GM23248 (cell line): ENCODE results near the gene ACTC1. TPM values are rescaled to one million over a fixed set of nuclear protein-coding genes. Genes with fewer than 3 reads are reported as not detected.
A peak's percentile ranks its signal among the peaks of the same experiment; 100 is the strongest.
"Not testable (repeated sequence)": the region's sequence is repeated elsewhere in the genome, so short reads cannot be mapped to it uniquely, and the experiment has no call there.

Experiments
- DNase-seq: peaks from one replicate; pipeline ENCODE4 v3.0.0-alpha.2; 2015
- H2AFZ ChIP-seq: fragments of 200-600 bp; sonication (generic); 2 replicates; pipeline ENCODE4 v1.6.1; 2016; ENCODE audit warnings: antibody characterized with exemption
- H3F3A ChIP-seq: fragments of 200-600 bp; sonication (generic); 2 replicates; pipeline ENCODE4 v1.6.1; 2016; ENCODE audit warnings: mild to moderate bottlenecking, antibody characterized with exemption, mixed run types; ENCODE audit not compliant: insufficient read depth
- H3K27ac ChIP-seq: fragments of 200-600 bp; sonication (generic); 2 replicates; pipeline ENCODE4 v1.5.1; 2016; ENCODE audit warnings: mild to moderate bottlenecking
- H3K27me3 ChIP-seq: fragments of 200-600 bp; sonication (generic); replicated peaks from 2 replicates; pipeline ENCODE4 v1.6.1; 2016; ENCODE audit warnings: mild to moderate bottlenecking; ENCODE audit not compliant: insufficient read depth
- H3K36me3 ChIP-seq: fragments of 200-600 bp; sonication (generic); 2 replicates; pipeline ENCODE4 v1.6.1; 2016; ENCODE audit warnings: low read depth, mild to moderate bottlenecking
- H3K4me1 ChIP-seq: fragments of 200-600 bp; sonication (generic); 2 replicates; pipeline ENCODE4 v1.6.1; 2016; ENCODE audit warnings: mild to moderate bottlenecking; ENCODE audit not compliant: insufficient read depth
- H3K4me2 ChIP-seq: fragments of 200-600 bp; sonication (generic); one replicate; pipeline ENCODE4 v1.6.1; 2016; ENCODE audit warnings: mild to moderate bottlenecking; ENCODE audit not compliant: unreplicated experiment
- H3K4me3 ChIP-seq: fragments of 200-600 bp; sonication (generic); 2 replicates; pipeline ENCODE4 v1.5.1; 2016; ENCODE audit warnings: mild to moderate bottlenecking
- H3K79me2 ChIP-seq: fragments of 200-600 bp; sonication (generic); 2 replicates; pipeline ENCODE4 v1.6.1; 2016; ENCODE audit warnings: mild to moderate bottlenecking; ENCODE audit not compliant: insufficient read depth
- H3K9ac ChIP-seq: fragments of 200-600 bp; sonication (generic); 2 replicates; pipeline ENCODE4 v1.6.1; 2016; ENCODE audit warnings: mild to moderate bottlenecking
- H3K9me2 ChIP-seq: fragments of 200-600 bp; sonication (generic); 2 replicates; pipeline ENCODE4 v1.6.1; 2016; ENCODE audit warnings: mixed run types, mild to moderate bottlenecking, moderate library complexity; ENCODE audit not compliant: insufficient read depth
- H3K9me3 ChIP-seq: fragments of 200-600 bp; sonication (generic); one replicate; pipeline ENCODE4 v1.6.1; 2017; ENCODE audit warnings: low read depth
- H4K20me1 ChIP-seq: fragments of 200-600 bp; sonication (generic); 2 replicates; pipeline ENCODE4 v1.6.0; 2016; ENCODE audit not compliant: insufficient read depth
- EZH2 ChIP-seq: fragments of 200-600 bp; sonication (generic); IDR thresholded peaks from 2 replicates; pipeline ENCODE4 v1.6.1; 2018; ENCODE audit warnings: antibody characterized with exemption, mild to moderate bottlenecking; ENCODE audit not compliant: insufficient read depth, poor library complexity, severe bottlenecking
- EZH2phosphoT487 ChIP-seq: fragments of 200-600 bp; sonication (generic); IDR thresholded peaks from 2 replicates; pipeline ENCODE4 v1.6.1; 2018; ENCODE audit warnings: antibody characterized with exemption, moderate library complexity, mild to moderate bottlenecking, low read depth; ENCODE audit not compliant: insufficient read depth
- WGBS, 2 experiments: methylation state at CpG; one replicate each; pipeline ENCODE4 v1.1.6; 2015 to 2017; ENCODE audit warnings: low lambda C conversion rate in 2 of 2, low coverage in 1 of 2; ENCODE audit errors: missing lambda C conversion rate in 2 of 2; 5-methylcytosine and 5-hydroxymethylcytosine counted together
- in situ Hi-C: fragments of 300-500 bp; cut with MboI; formaldehyde crosslinking; loops from 2 replicates; pipeline ENCODE4 v1.15.0; 2020
- polyA plus RNA-seq: library from polyadenylated mRNA; unstranded; fragments of >200 nt; fragmentation: Nextera tagmentation; extraction: Ambion mirVana; gene quantifications from 2 replicates; pipeline ENCODE4 v1.2.1, GENCODE V29; 2016
- total RNA-seq: library from RNA; depleted of rRNA; stranded (reverse); fragments of >200 nt; shearing (Covaris generic); gene quantifications from 2 replicates; pipeline ENCODE4 v1.2.3, GENCODE V29; 2014

ACTC1 gene
- total and polyA plus RNA-seq, 2 experiments from 2014 or later, result 7.6 to 29.9 TPM

DNA sequence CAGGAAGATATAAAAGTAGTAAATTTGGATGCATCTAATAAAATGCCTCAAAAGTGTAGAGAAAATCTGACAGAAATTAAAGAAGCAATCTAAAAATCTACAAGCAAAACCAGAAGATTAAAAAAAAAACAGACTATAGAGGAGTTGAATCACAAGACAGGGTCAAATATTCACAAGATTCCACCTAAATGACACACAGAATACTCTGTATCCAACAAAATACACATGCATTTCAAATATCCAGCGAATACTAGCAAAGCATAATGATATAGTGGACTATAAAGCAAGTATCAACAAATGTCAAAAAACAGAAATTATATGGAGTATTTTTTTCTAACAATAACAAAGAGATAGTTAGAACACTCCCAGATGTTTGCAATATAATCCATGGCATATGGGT, 20.5 kb upstream of the ACTC1 start:
- peak; percentile 63 for DNase-seq
- Histone ChIP-seq H3K9me2 (no peaks in the 10 kb centered on the region), H3K27me3 (no peaks in the 10 kb centered on the region), H3K79me2 (no peaks in the 10 kb centered on the region), H3K27ac (peak overlapping the region; percentile 54), H3K9me3 (no peaks in the 10 kb centered on the region), H2AFZ (no peak overlapping the region), H3K36me3 (no peaks in the 10 kb centered on the region), H3K4me3 (no peak overlapping the region), H3F3A (peaks cover 53% of the 10 kb centered on the region), H3K4me1 (peaks cover 66% of the 10 kb centered on the region), H4K20me1 (no peaks in the 10 kb centered on the region), H3K9ac (peak overlapping the region; percentile 41), H3K4me2 (peak overlapping the region; percentile 44)
- TF ChIP-seq EZH2phosphoT487 (no peak), EZH2 (no peak)
- 33 to 54% methylated on average over 1 of the region's 1 CpG for WGBS, 2 experiments
- in situ Hi-C loops, result no loop called here

DNA sequence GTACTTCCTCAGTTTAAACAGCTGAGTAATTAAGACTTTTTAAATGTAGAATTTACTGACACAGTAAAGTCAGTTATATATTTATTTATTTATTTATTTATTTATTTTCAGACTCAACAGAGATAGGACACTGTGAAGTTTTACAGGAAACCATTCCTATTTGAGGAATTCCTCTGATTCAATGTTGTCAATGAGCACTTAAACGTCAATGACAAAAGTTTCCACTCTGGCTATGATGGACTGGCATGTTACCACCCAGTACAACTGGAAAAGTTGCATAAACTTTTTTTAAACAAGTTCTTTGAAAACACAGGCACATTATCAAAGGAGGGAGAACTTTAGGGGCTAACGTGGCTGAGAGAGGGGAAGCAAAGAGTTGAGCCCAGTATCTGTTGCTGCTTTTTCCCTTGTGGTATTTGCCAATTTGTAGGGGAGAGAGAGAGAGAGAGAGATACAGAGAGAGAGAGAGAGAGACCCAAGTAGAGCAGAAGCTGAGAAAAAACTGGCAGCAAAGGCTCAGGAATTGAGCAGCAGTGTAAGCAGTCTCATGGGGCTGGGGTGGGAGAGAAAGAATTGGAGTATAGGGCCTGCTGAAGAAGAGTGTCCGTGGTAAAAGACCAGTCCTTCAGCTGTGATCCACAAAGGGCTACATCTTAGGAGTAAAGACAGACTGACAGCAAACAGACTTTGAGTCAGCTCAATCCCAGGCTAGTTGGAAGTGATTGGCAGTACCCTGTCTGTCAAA, 18.3 kb upstream of the ACTC1 start:
- WGBS, 2 experiments, result 65 to 73% methylated on average over 3 of the region's 3 CpGs
- Histone ChIP-seq H4K20me1 (no peaks in the 10 kb centered on the region), H3K4me1 (peaks cover 72% of the 10 kb centered on the region), H3K36me3 (no peaks in the 10 kb centered on the region), H3K27ac (peak overlapping the region; percentile 96), H3K27me3 (no peaks in the 10 kb centered on the region), H2AFZ (no peak overlapping the region), H3K9me2 (no peaks in the 10 kb centered on the region), H3K9me3 (no peaks in the 10 kb centered on the region), H3K4me3 (no peak overlapping the region), H3F3A (peaks cover 59% of the 10 kb centered on the region), H3K79me2 (no peaks in the 10 kb centered on the region), H3K4me2 (no peak overlapping the region), H3K9ac (peak overlapping the region; percentile 68; the same call in 1 of the 2 replicates)
- no peak for DNase-seq
- no peak for TF ChIP-seq EZH2
- TF ChIP-seq EZH2phosphoT487, result no peak
- in situ Hi-C loops, result no loop called here

DNA sequence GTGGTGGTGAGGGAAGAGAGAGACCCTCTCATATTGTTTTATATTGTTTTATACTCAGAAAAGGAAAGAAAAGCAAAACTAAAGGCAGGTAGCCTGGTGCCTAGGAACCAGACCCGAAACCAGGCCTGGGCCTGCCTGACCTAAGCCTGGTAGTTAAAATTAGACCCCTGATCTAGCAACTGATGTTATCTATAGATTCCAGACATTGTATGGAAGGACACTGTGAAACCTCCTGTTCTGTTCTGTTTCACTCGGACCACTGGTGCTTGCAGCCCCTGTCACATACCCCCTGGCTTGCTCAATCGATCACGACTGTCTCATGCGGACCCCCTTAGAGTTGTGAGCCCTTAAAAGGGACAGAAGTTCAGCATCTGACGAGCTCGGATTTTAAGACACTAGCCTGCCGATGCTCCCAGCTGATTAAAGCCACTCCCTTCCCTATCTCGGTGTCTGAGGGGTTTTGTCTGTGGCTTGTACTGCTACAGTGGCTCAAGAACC, 17.6 kb upstream of the ACTC1 start:
- H4K20me1 ChIP-seq, H3K27me3 ChIP-seq, DNase-seq, H3K79me2 ChIP-seq, H3K9me3 ChIP-seq, in situ Hi-C loops, H3K36me3 ChIP-seq, H3K9me2 ChIP-seq, H3K4me3 ChIP-seq: not testable (repeated sequence)
- Histone ChIP-seq H3F3A (peaks cover 52% of the 10 kb centered on the region), H3K27ac (peak overlapping the region; percentile 96), H3K4me1 (peaks cover 69% of the 10 kb centered on the region), H2AFZ (peak overlapping the region; percentile 52), H3K9ac (peak overlapping the region; percentile 68), H3K4me2 (peak overlapping the region; percentile 34)
- 45 to 56% methylated on average over 9 of the region's 9 CpGs for WGBS, 2 experiments

DNA sequence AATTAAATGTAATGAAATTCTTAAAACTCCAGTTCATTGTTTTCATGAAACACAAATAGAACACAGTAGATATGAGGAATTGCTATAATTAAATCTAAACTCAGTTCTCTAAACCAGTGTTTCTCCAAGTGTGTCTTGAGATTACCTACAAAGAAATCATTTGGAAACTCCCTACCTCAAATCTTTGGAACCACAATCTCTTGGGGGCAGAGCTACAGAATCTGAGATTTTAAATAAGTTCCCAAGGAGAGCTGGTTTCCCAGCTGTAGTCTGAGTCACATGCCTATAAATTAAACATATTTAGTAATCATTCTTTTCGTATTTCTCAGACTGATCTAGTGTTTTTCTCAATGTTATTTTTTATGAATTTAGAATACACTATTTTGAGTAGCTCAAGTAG, 17.0 kb upstream of the ACTC1 start:
- Histone ChIP-seq H3K36me3 (no peaks in the 10 kb centered on the region), H3K9ac (peak overlapping the region; percentile 68), H3K27me3 (no peaks in the 10 kb centered on the region), H3K27ac (peak overlapping the region; percentile 96), H3K9me2 (no peaks in the 10 kb centered on the region), H4K20me1 (no peaks in the 10 kb centered on the region), H3K9me3 (no peaks in the 10 kb centered on the region), H3K79me2 (no peaks in the 10 kb centered on the region), H2AFZ (no peak overlapping the region), H3K4me3 (no peak overlapping the region), H3K4me2 (peak overlapping the region; percentile 34), H3K4me1 (peaks cover 68% of the 10 kb centered on the region), H3F3A (peaks cover 47% of the 10 kb centered on the region)
- WGBS, 2 experiments, result 0 to 6% methylated on average over 1 of the region's 1 CpG
- in situ Hi-C loops, result no loop called here
- peak; percentile 79 for DNase-seq
- TF ChIP-seq EZH2phosphoT487 (no peak), EZH2 (no peak)
